Activated naive CD8-positive, alpha-beta T cell treated with anti-CD3 and anti-CD28 coated beads, Interleukin-2, amount 50 U/mL, for 24 hours (primary cell): ENCODE data around the gene COL21A1.
"Not testable (repeated sequence)": the region's sequence is repeated elsewhere in the genome, so short reads cannot be mapped to it uniquely, and the experiment has no call there.

Experiments
- ATAC-seq: fragments of 150-1000 bp; cut with Tn5 transposase; one replicate; pipeline ENCODE4 v1.10.0; 2021
- DNase-seq: peaks from one replicate; pipeline ENCODE4 v3.0.0; 2021
- H3K27ac Mint-ChIP-seq: one replicate; pipeline ENCODE4 v1.8.0; 2021; ENCODE audit warnings: mild to moderate bottlenecking, mixed read lengths
- H3K27me3 Mint-ChIP-seq: one replicate; pipeline ENCODE4 v1.8.0; 2021; ENCODE audit warnings: mixed read lengths
- H3K36me3 Mint-ChIP-seq: one replicate; pipeline ENCODE4 v1.8.0; 2021; ENCODE audit warnings: low read depth, mixed read lengths
- H3K4me1 Mint-ChIP-seq: one replicate; pipeline ENCODE4 v1.8.0; 2021; ENCODE audit warnings: mixed read lengths
- H3K4me3 Mint-ChIP-seq: one replicate; pipeline ENCODE4 v1.8.0; 2021; ENCODE audit warnings: mild to moderate bottlenecking, moderate library complexity, mixed read lengths
- H3K9me3 Mint-ChIP-seq: one replicate; pipeline ENCODE4 v1.8.0; 2021; ENCODE audit warnings: mixed read lengths

Gene COL21A1

DNA sequence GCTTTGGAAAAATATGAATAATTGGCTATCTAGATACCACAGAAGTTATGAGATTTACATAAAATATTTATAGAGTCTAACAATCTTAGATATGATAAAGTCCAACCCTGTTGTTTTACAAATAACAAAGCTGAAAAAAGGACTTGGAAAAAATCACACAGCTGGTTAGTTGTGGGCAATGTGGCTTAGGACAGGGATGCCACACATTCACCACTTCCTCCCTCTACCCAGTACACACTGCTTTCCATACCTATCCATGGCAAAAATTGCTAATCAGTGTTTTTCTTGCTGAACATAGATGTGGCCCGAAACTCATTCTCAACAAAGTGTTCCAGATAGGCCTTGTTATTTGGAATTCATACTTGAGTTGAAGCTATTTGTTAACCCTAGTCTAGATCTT, 224.7 kb downstream of the COL21A1 start:
- no peak overlapping the region for H3K27ac Mint-ChIP-seq
- peaks cover 4% of the 10 kb centered on the region for H3K9me3 Mint-ChIP-seq

DNA sequence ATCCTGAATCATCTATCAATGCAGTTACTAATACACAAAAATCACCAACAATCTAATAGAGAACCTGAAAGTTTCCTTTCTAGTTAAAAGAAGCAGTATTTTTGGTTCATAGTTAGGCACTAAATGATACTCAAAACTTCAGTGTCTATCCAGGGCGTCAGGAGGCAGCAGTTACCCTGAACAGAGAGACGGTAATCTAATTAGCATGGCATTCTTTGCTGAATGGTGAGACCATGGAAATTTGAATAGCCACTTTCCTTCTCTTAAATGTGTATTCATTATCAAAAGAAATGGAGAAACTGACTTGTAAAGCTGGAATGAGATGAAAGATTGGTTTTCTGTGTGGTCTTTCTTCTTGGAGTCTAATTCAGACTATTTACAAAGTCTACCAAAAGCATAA, 225.4 kb downstream of the COL21A1 start:
- Mint-ChIP-seq H3K27me3 (no peaks in the 10 kb centered on the region), H3K4me3 (no peak overlapping the region), H3K27ac (no peak overlapping the region), H3K36me3 (no peaks in the 10 kb centered on the region), H3K4me1 (no peaks in the 10 kb centered on the region), H3K9me3 (peaks cover 4% of the 10 kb centered on the region)
- ATAC-seq (no peak), DNase-seq (no peak)

More for the DNA sequence above, 224.7 kb downstream of the COL21A1 start:
- H3K4me1 Mint-ChIP-seq: no peaks in the 10 kb centered on the region
- DNase-seq (no peak), ATAC-seq (no peak)
- no peaks in the 10 kb centered on the region for H3K27me3 Mint-ChIP-seq
- no peak overlapping the region for H3K4me3 Mint-ChIP-seq
- no peaks in the 10 kb centered on the region for H3K36me3 Mint-ChIP-seq

DNA sequence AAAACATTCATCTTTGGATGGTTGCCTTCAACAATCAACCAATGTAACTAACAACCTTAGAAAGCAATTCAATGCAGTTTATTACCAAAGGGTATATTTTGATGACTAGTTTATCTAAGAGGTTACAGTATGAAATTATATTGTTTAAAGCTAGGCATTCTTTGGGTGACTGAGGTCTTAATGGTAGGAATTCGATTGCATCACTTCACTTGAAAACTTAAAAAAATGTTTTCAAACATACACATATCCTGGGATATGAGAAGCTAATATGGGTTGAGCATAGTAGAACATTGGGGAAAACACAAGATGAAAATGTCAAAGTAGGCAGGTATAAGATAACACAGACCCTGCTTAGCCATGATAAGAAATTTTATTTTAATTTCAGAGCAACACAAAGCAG, 227.4 kb downstream of the COL21A1 start:
- Mint-ChIP-seq H3K27me3 (no peaks in the 10 kb centered on the region), H3K4me3 (no peak overlapping the region), H3K27ac (no peak overlapping the region), H3K4me1 (no peaks in the 10 kb centered on the region), H3K36me3 (no peaks in the 10 kb centered on the region), H3K9me3 (peaks cover 7% of the 10 kb centered on the region)
- ATAC-seq (no peak), DNase-seq (no peak)

DNA sequence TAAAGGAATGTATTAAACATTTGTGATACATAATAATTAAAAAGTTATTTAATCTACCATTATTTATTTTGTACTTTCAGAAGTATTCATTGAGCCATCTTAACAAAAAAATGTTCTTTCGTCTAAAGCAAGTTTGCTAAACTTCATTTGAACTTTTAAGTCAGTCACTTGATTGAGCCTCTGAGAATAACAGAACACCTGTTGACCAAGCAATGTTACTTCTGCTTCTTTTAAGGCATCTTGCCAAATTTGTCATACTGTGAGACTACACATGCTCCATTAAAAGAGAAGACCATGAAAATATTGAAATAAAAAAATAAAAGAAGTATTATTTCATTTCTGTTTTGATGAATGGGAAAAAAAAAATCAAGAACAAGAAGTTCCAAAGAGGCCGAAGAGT, 230.2 kb downstream of the COL21A1 start:
- Mint-ChIP-seq H3K27ac (no peak overlapping the region), H3K9me3 (peaks cover 9% of the 10 kb centered on the region), H3K27me3 (no peaks in the 10 kb centered on the region), H3K4me1 (no peaks in the 10 kb centered on the region), H3K4me3 (no peak overlapping the region), H3K36me3 (no peaks in the 10 kb centered on the region)
- ATAC-seq (no peak), DNase-seq (no peak)

DNA sequence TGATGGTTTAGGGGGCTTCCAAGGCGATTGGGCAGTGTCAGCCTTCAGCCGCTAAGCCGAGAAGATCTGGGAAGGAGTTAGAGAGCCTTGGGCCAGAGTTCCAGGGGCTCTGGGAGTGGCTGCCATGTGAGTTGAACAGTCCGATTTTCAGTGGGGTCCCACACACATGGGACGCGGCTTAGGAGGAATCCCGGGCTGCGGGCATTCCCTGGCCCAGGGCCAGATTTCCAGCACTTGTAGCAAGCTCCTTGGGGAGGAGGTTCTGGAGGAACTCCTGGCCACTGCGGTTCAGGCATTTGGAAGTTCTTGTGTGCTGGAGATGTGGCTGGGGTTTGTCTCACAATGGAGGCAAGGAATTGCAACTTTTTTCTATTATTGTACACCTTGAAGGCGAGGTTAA, 233.3 kb downstream of the COL21A1 start:
- not testable (repeated sequence) for H3K27me3 Mint-ChIP-seq, H3K27ac Mint-ChIP-seq, H3K9me3 Mint-ChIP-seq, H3K4me3 Mint-ChIP-seq, H3K4me1 Mint-ChIP-seq, ATAC-seq, H3K36me3 Mint-ChIP-seq, DNase-seq

DNA sequence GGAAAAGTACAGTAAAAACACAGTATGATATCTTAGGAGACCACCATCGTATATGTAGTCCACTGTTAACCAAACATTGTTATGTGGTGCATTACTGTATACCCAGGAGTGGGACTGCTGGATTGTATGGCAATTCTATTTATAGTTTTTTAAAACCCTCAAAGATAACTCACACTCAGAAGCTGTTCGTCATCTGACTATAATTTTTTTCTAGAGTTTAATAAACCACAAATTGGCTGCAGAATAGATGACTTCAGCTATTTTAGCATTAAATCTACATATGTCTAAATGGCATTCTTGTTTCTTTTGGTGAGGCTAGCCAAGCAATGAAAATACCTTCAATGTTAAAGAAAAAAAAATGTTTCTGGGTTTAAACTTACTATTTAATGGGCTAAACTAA, 237.7 kb downstream of the COL21A1 start:
- no peaks in the 10 kb centered on the region for H3K36me3 Mint-ChIP-seq
- H3K4me3 Mint-ChIP-seq: no peak overlapping the region
- DNase-seq: no peak
- H3K4me1 Mint-ChIP-seq: no peaks in the 10 kb centered on the region
- peaks cover 3% of the 10 kb centered on the region for H3K9me3 Mint-ChIP-seq
- no peak overlapping the region for H3K27ac Mint-ChIP-seq
- no peaks in the 10 kb centered on the region for H3K27me3 Mint-ChIP-seq
- no peak for ATAC-seq
